GM19455 (cell line): ENCODE data around the gene BMAL1.

Source experiments
- ATAC-seq: cut with Tn5 transposase; IDR thresholded peaks from one replicate; pipeline ENCODE4 v1.9.1; 2021; ENCODE audit not compliant: unreplicated experiment

BMAL1 gene

DNA sequence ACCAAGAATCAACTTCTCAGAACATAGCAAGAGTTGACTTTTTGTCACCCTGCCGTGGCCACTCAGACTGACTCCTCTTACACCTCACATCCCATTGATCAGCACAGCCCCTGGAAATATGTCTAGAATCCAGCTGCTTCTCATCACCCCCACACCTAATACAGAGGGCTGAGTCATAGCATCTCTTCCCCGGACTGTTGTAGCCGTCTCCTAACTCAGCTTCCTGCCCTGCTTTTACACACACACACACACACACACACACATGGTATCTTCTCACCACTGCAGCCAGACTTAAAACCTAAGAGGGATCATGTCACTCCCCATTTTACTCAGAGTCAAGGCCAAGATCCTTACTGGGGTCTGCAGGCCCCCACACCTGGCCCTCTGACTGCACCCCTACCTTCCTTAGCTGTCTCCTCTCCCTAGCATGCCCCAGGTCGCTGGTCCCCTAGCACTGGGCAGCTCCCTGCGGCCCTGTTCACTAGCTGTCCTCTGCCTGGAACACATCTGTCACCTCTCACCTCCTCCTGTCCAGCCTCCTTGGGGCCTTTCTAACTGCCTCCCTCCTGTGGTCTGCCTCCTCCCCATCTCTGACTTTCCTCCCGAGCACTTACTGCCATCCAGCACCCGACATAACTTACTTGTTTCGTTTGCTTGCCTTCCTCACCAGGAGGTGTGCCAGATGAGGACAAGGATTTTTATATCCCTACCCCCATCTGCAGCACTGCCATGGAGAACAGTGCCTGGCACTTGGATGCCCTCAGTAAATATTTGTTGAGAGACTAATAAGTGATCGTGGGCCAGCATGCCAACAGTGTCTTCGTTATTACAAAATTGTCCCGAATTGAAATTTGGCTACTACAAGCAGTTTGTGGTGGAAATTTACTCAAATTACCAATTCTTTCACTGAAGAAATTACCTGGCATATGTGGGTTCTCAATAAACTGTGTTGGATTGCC lies 61.9 kb downstream of the BMAL1 start:
- ATAC-seq, result no peak

DNA sequence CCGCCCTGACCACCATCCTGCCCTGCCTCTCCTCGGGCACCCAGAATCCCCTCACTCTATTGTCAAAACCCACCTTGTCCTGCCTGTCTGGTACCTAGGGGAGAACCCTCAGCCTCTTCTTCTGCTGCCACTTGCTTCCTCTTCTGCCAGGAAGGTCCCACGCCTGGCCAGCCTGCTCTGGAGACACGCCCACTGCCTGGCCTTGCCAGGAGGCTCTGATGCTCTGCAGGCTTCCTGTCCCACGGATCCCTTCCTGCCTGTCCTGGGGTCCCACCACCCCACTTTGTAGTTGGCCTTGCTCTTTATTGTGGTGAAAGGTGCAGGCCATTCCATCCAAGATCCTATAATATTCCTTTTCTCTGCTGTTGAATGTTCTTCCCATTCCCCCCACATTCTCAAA lies 63.4 kb downstream of the BMAL1 start:
- no peak for ATAC-seq

DNA sequence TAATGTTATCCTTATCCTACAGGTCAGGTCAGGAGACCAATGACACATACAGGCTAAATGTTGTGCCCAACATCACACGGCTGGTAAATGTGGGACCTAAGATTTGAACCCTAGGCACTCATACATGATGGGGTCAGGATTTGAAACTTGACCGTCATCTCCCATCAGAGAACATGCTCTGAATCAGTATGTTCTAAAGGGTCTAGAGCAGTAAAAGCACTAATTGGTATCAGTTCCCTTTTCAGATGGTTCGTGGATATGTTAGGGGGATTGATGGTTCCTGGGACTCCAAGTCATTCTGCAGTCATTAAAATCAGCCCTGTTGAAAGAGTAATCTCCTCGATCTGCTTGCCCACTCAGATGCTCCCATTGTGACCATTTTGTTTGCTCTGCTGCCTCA lies 65.5 kb downstream of the BMAL1 start:
- ATAC-seq, result no peak

DNA sequence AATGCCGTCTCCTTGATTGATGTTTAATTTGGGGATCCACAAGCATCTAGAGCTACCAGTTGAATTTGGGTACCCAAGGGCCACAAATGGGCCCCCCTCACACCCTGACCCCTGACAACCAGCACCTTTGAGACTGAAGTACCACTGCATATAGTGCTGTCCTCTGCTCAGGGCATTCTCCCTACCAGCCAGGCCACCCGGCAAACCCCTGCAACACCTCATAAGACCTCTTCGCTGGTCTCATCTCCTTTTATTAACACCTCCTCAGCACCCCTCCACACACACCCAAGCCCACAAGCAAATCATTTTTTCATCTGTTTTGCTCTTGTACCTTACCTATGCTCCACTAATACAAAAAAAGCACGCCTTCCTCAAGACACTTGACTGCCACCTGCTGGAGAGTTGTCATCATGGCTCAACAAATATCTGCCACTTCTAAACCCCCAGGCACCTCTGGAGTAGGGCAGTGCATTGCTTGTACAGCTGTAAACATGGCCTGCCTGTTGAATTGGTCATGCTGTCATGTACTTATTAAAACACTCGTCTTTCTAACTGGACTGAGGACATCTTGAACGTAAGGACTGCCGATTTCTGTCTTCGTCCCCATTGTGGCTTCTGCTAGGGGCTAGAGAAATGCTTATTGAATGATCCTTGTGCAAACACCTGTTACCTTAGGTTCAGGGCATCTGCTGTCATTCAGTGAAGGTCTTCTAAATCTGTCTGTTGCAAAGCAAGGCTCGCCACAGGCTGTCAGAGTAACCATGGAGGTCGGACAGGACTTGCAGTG lies 66.5 kb downstream of the BMAL1 start:
- peak; percentile 44 for ATAC-seq

DNA sequence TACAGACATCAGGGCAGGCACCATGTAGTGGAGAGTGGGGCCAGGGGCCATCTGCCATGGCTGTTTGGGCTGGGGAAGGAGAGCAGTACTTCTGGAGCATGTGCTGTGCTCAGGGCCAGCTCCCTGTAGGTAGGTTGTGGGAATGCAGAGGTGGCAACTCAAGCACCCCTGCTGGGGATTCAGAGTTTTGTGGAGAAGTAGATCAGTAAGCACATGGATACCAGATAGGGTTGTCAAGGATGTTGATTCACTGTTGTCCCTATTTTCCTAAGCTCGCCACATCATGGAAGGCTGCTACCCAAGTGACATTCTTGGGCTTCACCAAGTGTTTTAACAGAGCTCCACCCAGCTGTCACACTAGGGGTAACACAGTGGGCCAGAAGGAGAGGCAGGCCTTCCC lies 67.2 kb downstream of the BMAL1 start:
- ATAC-seq, result no peak

DNA sequence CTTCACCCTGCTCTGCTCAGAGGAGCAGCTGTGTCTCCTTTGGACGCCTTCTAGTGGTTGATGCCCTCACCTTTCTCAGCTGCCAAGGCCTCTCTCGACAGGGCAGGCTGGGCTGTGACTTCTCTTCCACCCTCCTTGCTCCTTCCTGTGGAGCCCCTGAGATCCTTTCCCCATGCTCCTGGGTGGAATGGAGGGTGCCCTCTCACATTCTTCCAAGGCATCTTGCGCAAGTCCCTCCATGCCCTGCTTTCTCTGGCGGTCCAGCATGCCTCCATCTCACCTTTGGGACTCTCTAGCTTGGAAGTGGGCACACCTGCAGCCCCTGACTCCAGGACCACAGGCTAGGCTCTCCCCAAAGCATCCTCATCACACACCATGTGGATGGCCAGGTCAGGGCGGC lies 68.9 kb downstream of the BMAL1 start:
- ATAC-seq, result no peak

DNA sequence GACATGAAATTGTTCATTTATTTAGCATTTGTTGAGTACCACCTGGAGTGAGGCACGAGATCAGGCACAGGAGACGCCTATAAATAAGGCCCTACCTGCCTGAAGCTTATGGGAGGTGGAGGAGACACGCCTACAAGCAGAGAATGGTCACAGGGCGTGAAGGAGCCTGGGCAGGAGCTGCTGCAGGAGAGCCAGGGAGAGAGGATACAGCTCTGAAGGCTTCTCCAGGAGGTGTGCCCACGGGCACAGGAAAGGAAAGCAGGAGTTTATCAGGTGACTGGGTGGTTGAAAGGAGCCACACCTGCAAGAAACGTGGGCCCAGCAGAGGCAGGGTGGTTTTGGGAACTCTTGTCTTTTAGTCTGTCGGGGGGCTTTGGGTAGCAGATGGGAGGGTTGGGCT lies 70.3 kb downstream of the BMAL1 start:
- ATAC-seq, result no peak

DNA sequence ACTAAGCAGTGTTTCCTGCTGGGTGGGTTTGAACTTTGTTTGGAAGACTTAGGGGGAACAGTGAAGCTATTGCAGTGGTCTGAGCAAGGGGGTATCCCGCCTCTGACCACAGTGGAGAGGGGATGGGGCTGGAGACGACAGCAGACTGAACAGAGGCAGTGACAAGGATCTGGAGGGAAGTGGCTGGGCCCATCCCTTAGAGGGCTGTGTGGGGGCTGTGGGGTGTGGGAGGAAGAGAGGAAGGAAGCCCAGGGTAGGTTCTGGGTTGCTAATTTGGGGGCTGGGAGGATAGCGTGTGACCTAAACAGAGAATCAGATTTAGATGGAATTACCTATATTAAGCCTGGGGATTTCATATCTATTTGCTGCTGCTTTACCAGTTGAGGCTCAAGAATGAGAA lies 70.7 kb downstream of the BMAL1 start:
- no peak for ATAC-seq

DNA sequence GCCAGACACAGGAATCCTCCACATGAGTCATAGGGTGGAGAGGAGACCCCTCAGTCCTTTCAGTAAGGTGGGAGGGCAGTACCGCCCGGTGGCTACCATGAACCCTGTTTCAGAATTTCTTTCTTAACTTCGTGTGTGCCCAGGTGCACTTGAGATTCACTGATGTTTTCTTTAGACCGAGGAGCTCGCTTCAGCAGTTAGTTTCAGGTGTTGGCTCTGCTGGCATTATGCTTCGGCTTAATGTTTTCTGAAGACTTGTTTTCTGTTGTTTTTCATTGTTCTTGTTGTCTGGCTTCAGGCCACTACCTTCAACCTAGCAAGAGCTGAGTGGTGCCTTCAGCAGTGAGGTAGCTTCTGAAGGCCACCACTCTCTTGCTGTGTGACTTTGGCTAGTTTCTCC lies 71.5 kb downstream of the BMAL1 start:
- no peak for ATAC-seq

DNA sequence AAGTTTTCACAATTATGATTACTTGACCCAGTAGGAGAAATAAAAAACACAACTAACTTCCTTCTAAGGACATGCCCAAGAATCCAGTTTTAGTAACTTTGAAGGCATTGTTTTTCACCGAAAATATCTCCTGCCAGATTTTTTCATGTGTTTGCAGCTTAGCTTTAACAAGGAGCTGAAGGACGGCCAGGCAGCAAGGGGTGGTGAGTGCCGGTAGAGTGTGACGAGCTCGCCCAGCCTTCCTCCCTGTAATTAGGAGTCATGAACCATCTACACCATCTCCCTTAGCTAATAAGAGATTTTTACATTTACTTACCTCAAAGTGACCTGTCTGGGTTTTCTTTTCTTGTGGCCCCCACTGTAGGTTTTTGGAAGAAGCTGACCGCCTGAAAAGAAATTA lies 72.0 kb downstream of the BMAL1 start:
- ATAC-seq, result no peak

DNA sequence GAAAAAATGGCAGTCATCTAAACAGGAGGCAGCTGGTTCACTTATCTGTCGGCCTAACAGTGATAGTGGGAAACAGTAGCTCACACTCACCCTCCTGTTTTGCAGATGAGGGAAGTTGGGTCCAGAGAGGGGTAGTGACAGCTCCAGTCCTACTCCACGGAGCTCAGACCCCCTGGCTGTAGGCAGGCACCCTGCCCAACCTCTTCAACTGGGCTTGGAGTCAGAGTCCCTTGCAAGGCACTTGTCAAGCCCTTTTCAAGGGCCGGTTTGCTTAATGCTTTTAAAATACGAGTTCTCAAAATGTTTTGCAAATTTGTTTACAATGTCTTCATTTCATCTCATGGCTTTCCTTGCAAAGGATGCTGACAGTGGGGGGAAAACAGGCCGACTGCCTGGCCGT lies 75.1 kb downstream of the BMAL1 start:
- ATAC-seq, result no peak

DNA sequence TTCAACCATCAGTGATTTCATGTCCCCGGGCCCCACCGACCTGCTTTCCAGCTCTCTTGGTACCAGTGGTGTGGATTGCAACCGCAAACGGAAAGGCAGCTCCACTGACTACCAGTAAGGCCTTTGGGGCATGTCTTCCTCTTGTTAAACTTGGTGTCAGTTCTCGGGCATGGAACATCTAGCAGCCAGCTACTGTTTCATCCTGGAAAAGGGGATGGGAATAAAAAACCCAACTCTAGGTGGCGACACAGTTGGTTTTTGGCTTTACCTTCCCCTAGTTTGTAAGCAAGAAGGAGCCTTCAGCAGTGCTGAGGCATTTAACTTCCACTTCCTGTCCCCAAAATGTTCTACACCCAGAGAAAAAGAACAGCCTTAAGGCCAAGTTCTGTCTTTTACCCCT lies 76.7 kb downstream of the BMAL1 start:
- no peak for ATAC-seq

DNA sequence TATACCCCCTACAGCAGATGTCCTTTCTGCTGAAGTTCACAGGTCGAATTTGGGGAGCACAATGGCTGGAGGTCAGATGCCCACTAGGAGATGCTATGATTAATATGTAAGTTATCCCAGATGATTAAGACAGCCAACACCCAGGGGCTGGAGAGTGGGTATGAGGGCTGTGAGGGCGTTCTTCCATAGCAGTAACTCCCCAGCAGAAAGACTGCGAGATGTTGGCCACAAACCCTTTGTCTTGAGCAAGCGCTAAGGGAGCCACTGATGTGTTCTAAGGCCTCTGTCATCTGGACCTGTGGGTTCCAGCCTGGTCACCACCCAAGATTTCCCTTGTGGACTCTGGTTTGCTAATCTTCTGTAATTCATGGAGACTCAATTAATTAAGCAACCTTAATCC lies 77.6 kb downstream of the BMAL1 start:
- no peak for ATAC-seq

DNA sequence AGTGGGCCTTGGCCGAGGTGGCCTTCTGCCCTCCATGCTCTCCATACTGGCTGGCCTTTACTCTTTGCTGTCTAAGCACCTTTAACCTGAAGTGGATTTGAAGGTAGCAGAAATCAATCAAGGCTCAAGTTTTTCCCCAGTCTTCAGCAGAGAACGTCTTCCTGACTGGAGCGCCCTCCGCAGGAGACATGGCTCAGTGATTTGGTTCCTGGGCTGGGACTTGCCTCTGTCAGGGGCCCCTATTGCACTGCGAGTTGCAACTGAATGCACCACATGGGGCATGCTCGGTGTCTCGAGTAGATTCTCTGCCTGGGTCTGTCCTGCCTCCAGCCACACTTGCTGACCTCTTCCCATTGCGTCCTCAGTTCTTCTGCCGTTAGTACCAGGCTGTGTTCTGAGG lies 79.6 kb downstream of the BMAL1 start:
- no peak for ATAC-seq

DNA sequence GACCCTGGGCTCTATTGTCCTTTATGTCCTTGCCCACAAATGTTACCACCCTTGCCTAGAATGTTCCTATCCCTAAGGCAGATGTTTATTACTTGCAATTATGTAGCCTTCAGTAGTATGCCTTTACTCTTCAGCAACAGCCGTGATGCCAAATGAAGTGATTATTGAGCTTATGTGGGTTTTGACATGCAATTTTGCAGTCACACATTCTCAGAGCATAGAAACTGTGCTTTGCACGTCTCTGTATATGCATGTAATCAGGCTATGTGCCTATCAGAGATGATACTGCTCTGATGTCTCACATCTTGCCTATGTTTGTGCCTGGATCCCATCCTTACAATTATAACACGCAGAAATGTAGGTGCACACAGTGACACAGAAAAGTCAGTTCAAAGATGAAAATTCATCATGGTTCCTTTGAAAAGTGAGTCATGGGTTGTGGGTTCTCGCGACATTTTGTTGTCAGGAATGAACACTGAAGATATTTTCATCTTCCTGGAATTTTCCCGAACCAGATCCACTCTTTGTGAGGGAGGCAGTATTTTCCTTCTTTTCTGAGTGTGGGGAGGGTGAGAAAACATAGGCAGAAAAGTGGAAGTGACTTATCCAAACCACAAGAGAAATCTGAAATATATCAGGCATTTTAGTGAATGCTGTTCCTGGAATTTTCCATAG lies 81.1 kb downstream of the BMAL1 start:
- no peak for ATAC-seq

DNA sequence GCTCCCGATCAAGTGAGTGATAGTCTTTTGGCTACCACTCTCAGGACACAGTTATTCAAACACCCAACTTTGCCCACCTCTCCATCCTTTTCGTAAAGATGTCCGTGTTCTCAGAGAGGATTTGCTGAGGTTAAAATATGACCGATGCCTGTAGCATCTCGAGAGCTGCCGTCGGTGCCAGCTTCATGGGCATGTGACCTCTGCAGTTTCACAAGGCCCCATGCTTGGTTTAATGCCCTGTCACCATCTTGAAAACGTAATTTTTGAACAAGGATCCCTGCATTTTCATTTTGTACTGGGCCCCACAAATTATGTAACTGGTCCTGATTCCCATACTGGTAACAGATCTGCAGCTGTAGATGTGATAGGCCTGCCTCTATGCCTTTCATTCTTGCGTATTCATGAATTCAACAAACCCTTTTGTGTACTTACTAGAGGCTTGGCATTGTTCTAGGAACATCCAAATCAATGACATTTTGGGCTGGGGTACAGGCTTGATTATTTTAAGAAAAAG lies 85.1 kb downstream of the BMAL1 start:
- ATAC-seq, result no peak

DNA sequence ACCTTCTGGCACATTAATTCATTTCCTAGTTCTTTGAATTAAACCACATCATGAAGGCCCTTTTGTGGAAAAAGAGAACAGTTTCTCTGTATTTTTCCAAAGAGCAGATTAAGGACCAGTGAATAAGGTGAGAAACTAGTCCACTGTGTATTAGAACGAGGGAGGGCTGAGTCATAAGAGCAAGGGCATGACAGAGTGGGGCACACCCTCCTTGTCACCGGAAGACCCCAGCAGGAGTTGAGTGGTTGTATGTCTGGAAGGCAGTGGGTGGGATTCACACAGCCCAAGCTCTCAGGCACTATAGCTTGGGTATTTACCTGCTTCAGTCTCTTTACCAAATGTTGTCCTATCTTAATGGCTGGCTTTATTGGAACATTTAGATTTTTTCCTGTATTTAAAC lies 86.8 kb downstream of the BMAL1 start:
- no peak for ATAC-seq

DNA sequence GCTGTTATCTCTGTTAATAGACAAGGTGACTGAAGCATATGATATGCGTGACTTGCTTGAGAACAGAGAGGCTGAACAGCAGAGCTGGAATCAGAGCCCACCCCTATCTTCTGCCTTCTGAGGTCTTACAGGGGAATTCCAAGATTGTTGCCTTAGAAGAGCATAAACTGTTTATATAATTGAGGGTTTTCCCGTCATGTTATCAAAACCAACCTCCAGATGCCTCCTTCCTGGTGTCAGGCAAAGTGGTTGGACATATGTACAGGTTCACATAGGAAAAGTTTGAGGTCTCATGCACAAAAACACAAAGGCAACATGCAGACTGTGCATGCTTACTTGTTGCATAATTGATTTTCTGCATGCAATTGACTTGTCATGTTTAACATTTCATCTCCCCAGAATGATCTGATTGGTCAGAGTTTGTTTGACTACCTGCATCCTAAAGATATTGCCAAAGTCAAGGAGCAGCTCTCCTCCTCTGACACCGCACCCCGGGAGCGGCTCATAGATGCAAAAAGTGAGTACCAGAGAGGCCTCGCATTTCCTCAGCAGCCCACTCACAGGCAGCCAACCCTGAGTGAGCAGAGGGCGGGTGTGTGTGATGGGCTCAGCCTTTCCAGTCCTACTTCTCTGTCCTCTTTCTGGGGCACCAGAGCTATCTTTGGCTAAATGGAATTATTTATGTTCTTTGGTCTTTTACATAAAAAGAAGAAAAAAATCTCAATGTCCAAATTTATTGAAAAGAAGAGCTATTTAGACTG lies 88.9 kb downstream of the BMAL1 start:
- no peak for ATAC-seq

DNA sequence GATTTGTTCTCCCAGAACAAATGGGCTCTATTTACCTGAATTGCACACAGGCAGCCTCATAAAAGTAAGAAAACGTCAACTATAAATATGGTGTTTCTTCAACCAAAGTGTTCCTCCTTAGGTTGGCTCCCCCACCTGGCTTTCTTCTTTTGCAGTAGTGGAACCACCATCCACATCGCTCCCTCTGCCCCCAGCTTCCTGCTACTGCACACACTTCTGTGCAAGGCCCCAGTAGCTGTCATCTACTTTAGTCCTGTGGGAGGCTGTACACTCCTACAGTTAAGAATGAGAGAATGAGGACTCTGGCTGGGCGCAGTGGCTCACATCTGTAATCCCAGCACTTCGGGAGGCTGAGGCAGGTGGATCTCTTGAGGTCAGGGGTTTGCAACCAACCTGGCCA lies 89.5 kb downstream of the BMAL1 start:
- ATAC-seq, result no peak

DNA sequence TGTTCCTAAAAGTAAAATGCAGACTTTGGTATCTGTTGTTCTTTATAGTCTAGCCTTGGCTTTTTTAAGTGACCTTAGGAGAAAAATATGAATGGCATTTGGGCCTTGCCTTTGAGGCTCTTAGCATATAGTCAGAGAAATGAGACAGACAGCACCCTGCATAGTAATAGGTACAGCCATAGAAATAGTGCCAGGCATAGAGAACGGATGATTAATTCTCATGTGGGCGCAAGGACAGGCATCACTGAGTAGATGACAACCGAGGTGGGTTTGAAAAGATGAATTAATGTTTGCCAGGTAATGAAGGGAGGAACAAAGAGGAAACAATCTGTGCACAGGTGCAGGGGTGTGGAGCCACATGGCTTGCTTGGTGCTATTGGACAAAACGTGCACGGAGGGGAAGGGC lies 90.5 kb downstream of the BMAL1 start:
- ATAC-seq, result no peak

DNA sequence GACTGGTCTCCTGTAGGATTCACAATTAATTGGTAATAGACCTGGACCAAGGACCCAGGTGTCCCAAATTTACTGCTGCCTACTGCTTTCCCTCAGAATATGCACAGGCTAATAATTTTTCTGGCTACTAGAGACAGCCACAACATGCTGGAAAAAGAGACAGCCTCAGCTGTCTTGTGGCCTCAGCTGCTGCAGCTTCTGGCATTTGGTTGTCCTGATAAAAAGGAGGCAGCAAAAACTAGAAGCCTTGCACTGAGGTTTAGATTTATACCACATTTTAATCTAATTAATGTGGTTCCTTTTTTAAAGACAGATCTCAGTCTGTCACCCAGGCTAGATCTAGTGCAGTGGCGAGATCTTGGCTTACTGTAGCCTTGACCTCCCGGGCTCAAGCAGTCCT lies 95.6 kb downstream of the BMAL1 start:
- no peak for ATAC-seq
